Prostate gland (tissue), 2 donors: ENCODE data around the gene PDXK.

Experiments
- POLR2A ChIP-seq: fragments of 450-650 bp; IDR thresholded peaks from one replicate; pipeline ENCODE4 v1.6.1; 2016; ENCODE audit warnings: antibody characterized with exemption, mild to moderate bottlenecking
- POLR2AphosphoS5 ChIP-seq: sonication (generic); formaldehyde crosslinking; IDR thresholded peaks from one replicate; pipeline ENCODE4 v1.6.1; 2017; ENCODE audit warnings: antibody characterized with exemption
- TF ChIP-seq, protein P1 (sequence below), 4 experiments: fragments of 200-600 bp in 2 of 4; fragments of 450-650 bp in 2 of 4; sonication (generic) in 2 of 4; IDR thresholded peaks; 1 replicate in 3 of 4; 2 replicates in 1 of 4; pipeline ENCODE4 v1.5.1; 2016 to 2019; ENCODE audit warnings: antibody characterized with exemption in 4 of 4, mild to moderate bottlenecking in 2 of 4, moderate library complexity in 2 of 4

DNA sequence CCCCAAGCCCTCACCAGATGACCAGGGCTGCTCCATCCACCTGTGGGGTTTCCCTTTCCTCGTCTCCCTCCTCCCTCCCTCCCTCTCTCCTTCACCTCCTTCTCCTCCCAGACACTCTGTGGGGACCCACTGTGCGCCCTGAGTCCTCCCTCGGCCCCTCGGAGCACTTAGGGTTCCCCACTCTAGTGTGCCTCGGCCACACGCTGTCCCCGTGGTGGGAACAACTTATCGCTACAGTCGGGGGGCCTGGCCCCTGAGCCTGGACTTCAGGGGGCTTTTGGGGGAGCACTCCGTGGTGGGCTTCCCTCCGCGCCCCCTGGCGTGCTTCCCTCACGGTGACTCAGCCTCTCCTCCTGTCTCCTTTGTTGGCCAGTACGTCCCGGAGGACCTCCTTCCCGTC is 29.7 kb downstream of the PDXK start:
- TF ChIP-seq, protein P1, sequence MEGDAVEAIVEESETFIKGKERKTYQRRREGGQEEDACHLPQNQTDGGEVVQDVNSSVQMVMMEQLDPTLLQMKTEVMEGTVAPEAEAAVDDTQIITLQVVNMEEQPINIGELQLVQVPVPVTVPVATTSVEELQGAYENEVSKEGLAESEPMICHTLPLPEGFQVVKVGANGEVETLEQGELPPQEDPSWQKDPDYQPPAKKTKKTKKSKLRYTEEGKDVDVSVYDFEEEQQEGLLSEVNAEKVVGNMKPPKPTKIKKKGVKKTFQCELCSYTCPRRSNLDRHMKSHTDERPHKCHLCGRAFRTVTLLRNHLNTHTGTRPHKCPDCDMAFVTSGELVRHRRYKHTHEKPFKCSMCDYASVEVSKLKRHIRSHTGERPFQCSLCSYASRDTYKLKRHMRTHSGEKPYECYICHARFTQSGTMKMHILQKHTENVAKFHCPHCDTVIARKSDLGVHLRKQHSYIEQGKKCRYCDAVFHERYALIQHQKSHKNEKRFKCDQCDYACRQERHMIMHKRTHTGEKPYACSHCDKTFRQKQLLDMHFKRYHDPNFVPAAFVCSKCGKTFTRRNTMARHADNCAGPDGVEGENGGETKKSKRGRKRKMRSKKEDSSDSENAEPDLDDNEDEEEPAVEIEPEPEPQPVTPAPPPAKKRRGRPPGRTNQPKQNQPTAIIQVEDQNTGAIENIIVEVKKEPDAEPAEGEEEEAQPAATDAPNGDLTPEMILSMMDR (IDR thresholded peaks at IDR 0.05): no peak
- TF ChIP-seq POLR2AphosphoS5: no peak
- TF ChIP-seq POLR2A: no peak
